ENCODE data around the gene AEN. TPM values are rescaled to one million over a fixed set of nuclear protein-coding genes. Genes with fewer than 3 reads are reported as not detected.

AEN gene
- total RNA-seq, 1 donor from 2014 or later: 17.4 TPM

GRCh38 chr15:88664151-88664778 lies 43.1 kb downstream of the AEN start:
- no peak for DNase-seq (ENCODE audit: low spot score)

DNA sequence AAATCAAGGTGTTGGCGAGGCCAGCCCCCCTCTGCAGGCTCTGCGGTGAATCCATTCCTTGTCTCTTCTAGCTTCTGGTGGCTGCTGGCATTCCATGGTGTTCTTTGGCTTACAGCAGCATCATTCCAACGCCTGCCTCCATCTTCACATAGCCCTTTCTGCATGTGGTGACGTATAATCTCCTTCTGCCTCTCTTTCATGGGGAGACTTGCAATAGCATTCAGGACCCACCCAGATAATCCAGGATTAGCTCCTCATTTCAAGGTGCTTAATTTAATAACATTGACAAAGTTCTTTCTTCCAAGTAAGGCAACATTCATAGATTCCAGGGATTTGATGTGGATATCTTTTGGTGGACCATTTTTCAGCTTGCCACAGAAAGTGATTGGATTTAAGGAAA lies 53.5 kb downstream of the AEN start:
- DNase-seq (ENCODE audit: low spot score): no peak

GRCh38 chr15:88678755-88679154 lies 57.6 kb downstream of the AEN start:
- DNase-seq (ENCODE audit: low spot score): no peak

GRCh38 chr15:88680241-88681001 lies 59.3 kb downstream of the AEN start:
- no peak for DNase-seq (ENCODE audit: low spot score)

GRCh38 chr15:88681610-88682221 lies 60.6 kb downstream of the AEN start:
- no peak for DNase-seq (ENCODE audit: low spot score)

Other genes with a start within 250 kb of the AEN start
- 31.0 TPM for gene MRPL46, start 154.0 kb upstream of the AEN start, total RNA-seq
- gene MRPS11, start 153.6 kb upstream of the AEN start, total RNA-seq: 46.9 TPM
- gene DET1, start 74.7 kb upstream of the AEN start, total RNA-seq: 14.1 TPM
- 14.2 TPM for gene ISG20, start 17.7 kb downstream of the AEN start, total RNA-seq
- 1.6 TPM for gene ACAN, start 182.1 kb downstream of the AEN start, total RNA-seq